ENCODE data around the gene KIF5B. TPM values are rescaled to one million over a fixed set of nuclear protein-coding genes. Genes with fewer than 3 reads are reported as not detected.

The KIF5B gene
- total and polyA plus RNA-seq, 10 of the 15 experiments (the other 5 are each of a cell fraction or from before 2014, with no cell fraction given): 14.7 to 47.4 (median 33.1) TPM

- TF ChIP-seq ZNF687 (IDR thresholded peaks at IDR 0.05) (no peak), SUPT20H (IDR thresholded peaks at IDR 0.05; ENCODE audit: borderline replicate concordance, control insufficient read depth, low read depth, low read length) (no peak), SIX5 (IDR thresholded peaks at IDR 0.05; ENCODE audit: low read depth, low read length, severe bottlenecking) (no peak), PAX8 (IDR thresholded peaks at IDR 0.05) (no peak)
These were observed 14.4 kb upstream of the KIF5B start (continued) for GRCh38 chr10:32070645-32071044.

GRCh38 chr10:32068569-32068968, 12.3 kb upstream of the KIF5B start:
- in situ Hi-C loops (cut with MboI) (no loop called here), intact Hi-C loops (cut with micrococcal nuclease; ENCODE audit: unreplicated experiment) (no loop called here)
- Histone ChIP-seq H3K4me1 (ENCODE audit: control insufficient read depth, insufficient read depth, low read length) (no peaks in the 10 kb centered on the region), H4K20me1 (ENCODE audit: control insufficient read depth, insufficient read depth) (no peaks in the 10 kb centered on the region), H3K36me3 (ENCODE audit: control insufficient read depth in 2 of 2, insufficient read depth in 2 of 2, low read length in 1 of 2) (no peaks in the 10 kb centered on the region), H2AFZ (ENCODE audit: control insufficient read depth, low read depth, low read length) (no peak overlapping the region), H3K4me3 (no peak overlapping the region), H3K27ac (ENCODE audit: control insufficient read depth, insufficient read depth) (no peak overlapping the region), H3K4me2 (ENCODE audit: control insufficient read depth, insufficient read depth) (no peak overlapping the region), H3K27me3 (replicated peaks in 1 of 2; ENCODE audit: control insufficient read depth in 2 of 2, insufficient read depth in 2 of 2, low read length in 1 of 2) (no peaks in the 10 kb centered on the region), H3K79me2 (ENCODE audit: control insufficient read depth, insufficient read depth, low read length) (no peaks in the 10 kb centered on the region), H3K9ac (ENCODE audit: control insufficient read depth, insufficient read depth, low read length) (no peak overlapping the region), H3K9me3 (replicated peaks; ENCODE audit: control insufficient read depth, insufficient read depth, low read length) (no peaks in the 10 kb centered on the region)
- ChIA-PET POLR2A (no interaction called here), CTCF (no interaction called here), SMC1A (ENCODE audit: uncharacterized antibody, unreplicated experiment) (no interaction called here), RAD21 (ENCODE audit: unreplicated experiment) (no interaction called here)
- WGBS (ENCODE audit: insufficient coverage, insufficient replicate concordance, low lambda C conversion rate, missing lambda C conversion rate): 75% methylated on average over 12 of the region's 12 CpGs
- BruUV-seq (replicated peaks): no TSS peak
- FAIRE-seq: no peak
- DNase-seq (ENCODE audit: low read depth, low spot score): no peak
- no peak for ATAC-seq
- TF ChIP-seq POLR2AphosphoS5 (IDR thresholded peaks at IDR 0.05; ENCODE audit: low read length) (no peak), BACH1 (IDR thresholded peaks at IDR 0.05; ENCODE audit: borderline replicate concordance) (no peak), SPI1 (IDR thresholded peaks at IDR 0.05; ENCODE audit: borderline replicate concordance, insufficient read depth, low read depth, low read length) (no peak), SMAD1 (IDR thresholded peaks at IDR 0.05; ENCODE audit: low read depth, partially characterized antibody) (no peak), SMC3 (IDR thresholded peaks at IDR 0.05; ENCODE audit: borderline replicate concordance, low read length) (no peak), KAT2A (conservative IDR thresholded peaks at IDR 0.05; ENCODE audit: control insufficient read depth, low read depth, low read length) (no peak), RUNX3 (IDR thresholded peaks at IDR 0.05; ENCODE audit: low read length) (no peak), SKIL (IDR thresholded peaks at IDR 0.05; ENCODE audit: low read depth, poor library complexity, severe bottlenecking) (no peak), POLR2A (IDR thresholded peaks at IDR 0.05; ENCODE audit: low read depth, low read length) (no peak), ESRRA (IDR thresholded peaks at IDR 0.05; ENCODE audit: low read length) (no peak), CBFB (IDR thresholded peaks at IDR 0.05; ENCODE audit: low read depth) (no peak), NFXL1 (IDR thresholded peaks at IDR 0.05; ENCODE audit: borderline replicate concordance) (no peak), E4F1 (IDR thresholded peaks at IDR 0.05; ENCODE audit: borderline replicate concordance, partially characterized antibody) (no peak)

All from GM12878 (cell line).